ENCODE measurements around the gene ARHGEF3.

DNA sequence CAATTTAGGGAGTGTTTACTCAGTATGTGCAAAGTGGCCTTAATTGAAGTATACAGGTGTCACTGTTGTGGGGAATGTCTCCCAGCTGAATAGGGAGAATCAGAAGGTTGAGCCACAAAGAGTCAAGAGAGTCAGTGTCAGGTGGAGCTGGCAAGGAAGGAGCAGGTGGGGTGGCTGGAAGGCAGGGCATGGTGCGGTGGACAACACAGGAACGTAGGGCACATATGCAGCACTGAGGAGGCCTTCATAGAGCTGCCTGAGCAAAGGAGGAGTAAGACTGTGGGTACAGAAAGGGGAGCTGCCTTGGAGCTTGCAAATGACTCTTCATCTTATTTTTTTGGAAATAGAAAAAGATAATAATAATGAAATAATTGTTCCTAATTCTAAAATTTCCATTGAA lies 20.0 kb downstream of the ARHGEF3 start:
- TF ChIP-seq, protein P1, sequence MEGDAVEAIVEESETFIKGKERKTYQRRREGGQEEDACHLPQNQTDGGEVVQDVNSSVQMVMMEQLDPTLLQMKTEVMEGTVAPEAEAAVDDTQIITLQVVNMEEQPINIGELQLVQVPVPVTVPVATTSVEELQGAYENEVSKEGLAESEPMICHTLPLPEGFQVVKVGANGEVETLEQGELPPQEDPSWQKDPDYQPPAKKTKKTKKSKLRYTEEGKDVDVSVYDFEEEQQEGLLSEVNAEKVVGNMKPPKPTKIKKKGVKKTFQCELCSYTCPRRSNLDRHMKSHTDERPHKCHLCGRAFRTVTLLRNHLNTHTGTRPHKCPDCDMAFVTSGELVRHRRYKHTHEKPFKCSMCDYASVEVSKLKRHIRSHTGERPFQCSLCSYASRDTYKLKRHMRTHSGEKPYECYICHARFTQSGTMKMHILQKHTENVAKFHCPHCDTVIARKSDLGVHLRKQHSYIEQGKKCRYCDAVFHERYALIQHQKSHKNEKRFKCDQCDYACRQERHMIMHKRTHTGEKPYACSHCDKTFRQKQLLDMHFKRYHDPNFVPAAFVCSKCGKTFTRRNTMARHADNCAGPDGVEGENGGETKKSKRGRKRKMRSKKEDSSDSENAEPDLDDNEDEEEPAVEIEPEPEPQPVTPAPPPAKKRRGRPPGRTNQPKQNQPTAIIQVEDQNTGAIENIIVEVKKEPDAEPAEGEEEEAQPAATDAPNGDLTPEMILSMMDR (conservative IDR thresholded peaks at IDR 0.05): no peak
- TF ChIP-seq ZFX (IDR thresholded peaks at IDR 0.05): no peak
